Measurements from ENCODE around the gene GPR148.
A peak's percentile ranks its signal among the peaks of the same experiment; 100 is the strongest.
"Not testable (repeated sequence)": the region's sequence is repeated elsewhere in the genome, so short reads cannot be mapped to it uniquely, and the experiment has no call there.

GPR148 gene, protein sequence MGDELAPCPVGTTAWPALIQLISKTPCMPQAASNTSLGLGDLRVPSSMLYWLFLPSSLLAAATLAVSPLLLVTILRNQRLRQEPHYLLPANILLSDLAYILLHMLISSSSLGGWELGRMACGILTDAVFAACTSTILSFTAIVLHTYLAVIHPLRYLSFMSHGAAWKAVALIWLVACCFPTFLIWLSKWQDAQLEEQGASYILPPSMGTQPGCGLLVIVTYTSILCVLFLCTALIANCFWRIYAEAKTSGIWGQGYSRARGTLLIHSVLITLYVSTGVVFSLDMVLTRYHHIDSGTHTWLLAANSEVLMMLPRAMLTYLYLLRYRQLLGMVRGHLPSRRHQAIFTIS
- long read RNA-seq, result 0 reads

DNA sequence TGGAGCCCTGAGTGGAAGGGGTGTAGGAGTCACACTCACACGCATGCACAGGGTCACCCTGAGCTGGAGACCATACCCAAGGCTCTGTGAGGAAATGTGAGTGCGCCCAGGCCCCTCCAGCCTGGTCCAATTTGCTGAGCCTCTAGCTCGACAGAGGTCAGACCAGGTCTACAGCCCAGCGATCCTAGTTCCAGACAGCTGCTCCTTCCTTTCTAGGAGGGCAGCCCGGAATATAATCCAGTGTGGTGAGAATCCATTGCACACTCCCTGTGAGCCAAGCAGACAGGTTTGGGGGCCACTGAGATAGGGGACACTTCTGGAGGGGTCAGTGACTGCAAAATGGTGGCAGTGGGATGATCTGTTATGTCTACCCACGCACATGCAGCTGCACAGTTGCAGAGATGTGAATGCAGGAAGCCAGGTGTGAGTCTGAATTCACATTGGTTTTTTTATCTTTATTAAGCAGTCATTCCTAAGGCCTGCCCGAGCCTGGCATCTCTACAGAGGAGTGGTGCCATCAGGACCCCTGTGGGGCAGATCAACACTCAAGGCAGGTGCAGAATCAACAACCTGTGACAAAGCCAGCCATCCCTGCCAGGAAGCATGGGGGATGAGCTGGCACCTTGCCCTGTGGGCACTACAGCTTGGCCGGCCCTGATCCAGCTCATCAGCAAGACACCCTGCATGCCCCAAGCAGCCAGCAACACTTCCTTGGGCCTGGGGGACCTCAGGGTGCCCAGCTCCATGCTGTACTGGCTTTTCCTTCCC, at the start of gene GPR148:
GPR148 (plus strand) TSS at position 522 of the 768 bp plus-strand sequence; CDS start at position 604, 82 bp downstream.
- no peak for DNase-seq (ENCODE audit: low read depth in 1 of 2, low spot score in 1 of 2)
- H3K27ac ChIP-seq (replicated peaks), result no peak within 1 kb of the TSS

DNA sequence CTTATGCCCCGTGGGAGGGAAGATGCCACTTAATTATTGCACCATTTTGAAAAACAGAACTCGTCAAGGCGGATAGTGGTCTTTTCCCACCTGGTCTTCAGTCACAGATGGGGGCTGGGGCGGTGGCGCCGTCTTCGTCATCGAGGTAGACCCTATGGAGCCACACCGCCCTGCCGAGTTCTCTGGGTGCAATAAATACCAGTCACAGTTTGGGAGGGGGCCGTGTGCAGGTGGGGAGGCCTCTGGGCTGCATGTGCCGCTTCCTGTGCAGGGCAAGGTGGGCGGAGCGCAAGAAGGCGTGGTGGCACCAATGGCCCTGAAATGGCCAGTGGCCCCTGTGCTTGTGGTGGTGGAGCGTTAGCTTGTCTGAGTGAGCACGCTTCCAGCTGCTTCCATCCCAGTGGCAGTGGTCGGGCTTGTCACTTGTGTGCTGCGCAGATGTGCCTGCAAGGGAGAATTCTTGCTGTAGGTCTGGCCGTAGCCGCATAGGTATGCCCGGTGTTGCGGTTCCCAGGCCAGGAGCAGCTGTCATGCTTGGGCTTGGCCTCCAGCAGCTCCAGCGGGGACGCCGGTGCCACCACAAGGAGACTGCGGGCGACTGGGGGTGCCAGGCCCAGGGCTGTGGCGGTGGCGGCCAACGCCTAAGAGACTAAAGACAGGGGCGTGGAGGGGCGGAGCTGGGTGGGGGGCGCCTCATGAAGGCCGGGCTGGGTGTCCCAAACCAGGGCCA, 36.7 kb upstream of the GPR148 start:
- H3K27me3 ChIP-seq (ENCODE audit: insufficient read depth, poor library complexity, severe bottlenecking); H3K4me3 ChIP-seq (replicated peaks; ENCODE audit: insufficient read depth, low read length); DNase-seq (ENCODE audit: low read depth in 1 of 2, low spot score in 1 of 2); H3K27ac ChIP-seq (replicated peaks): not testable (repeated sequence)

More for the DNA sequence above, at the start of gene GPR148:
- TF ChIP-seq, protein P1, sequence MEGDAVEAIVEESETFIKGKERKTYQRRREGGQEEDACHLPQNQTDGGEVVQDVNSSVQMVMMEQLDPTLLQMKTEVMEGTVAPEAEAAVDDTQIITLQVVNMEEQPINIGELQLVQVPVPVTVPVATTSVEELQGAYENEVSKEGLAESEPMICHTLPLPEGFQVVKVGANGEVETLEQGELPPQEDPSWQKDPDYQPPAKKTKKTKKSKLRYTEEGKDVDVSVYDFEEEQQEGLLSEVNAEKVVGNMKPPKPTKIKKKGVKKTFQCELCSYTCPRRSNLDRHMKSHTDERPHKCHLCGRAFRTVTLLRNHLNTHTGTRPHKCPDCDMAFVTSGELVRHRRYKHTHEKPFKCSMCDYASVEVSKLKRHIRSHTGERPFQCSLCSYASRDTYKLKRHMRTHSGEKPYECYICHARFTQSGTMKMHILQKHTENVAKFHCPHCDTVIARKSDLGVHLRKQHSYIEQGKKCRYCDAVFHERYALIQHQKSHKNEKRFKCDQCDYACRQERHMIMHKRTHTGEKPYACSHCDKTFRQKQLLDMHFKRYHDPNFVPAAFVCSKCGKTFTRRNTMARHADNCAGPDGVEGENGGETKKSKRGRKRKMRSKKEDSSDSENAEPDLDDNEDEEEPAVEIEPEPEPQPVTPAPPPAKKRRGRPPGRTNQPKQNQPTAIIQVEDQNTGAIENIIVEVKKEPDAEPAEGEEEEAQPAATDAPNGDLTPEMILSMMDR (IDR thresholded peaks at IDR 0.05; ENCODE audit: insufficient read depth, low read length), result no peak
- no peak for TF ChIP-seq POLR2AphosphoS5 (IDR thresholded peaks at IDR 0.05; ENCODE audit: low read depth)
- no peak for TF ChIP-seq SPI1 (IDR thresholded peaks at IDR 0.05; ENCODE audit: borderline replicate concordance, low read depth)
- TF ChIP-seq GABPA (IDR thresholded peaks at IDR 0.05; ENCODE audit: low read depth), result no peak
- TF ChIP-seq, protein P2, sequence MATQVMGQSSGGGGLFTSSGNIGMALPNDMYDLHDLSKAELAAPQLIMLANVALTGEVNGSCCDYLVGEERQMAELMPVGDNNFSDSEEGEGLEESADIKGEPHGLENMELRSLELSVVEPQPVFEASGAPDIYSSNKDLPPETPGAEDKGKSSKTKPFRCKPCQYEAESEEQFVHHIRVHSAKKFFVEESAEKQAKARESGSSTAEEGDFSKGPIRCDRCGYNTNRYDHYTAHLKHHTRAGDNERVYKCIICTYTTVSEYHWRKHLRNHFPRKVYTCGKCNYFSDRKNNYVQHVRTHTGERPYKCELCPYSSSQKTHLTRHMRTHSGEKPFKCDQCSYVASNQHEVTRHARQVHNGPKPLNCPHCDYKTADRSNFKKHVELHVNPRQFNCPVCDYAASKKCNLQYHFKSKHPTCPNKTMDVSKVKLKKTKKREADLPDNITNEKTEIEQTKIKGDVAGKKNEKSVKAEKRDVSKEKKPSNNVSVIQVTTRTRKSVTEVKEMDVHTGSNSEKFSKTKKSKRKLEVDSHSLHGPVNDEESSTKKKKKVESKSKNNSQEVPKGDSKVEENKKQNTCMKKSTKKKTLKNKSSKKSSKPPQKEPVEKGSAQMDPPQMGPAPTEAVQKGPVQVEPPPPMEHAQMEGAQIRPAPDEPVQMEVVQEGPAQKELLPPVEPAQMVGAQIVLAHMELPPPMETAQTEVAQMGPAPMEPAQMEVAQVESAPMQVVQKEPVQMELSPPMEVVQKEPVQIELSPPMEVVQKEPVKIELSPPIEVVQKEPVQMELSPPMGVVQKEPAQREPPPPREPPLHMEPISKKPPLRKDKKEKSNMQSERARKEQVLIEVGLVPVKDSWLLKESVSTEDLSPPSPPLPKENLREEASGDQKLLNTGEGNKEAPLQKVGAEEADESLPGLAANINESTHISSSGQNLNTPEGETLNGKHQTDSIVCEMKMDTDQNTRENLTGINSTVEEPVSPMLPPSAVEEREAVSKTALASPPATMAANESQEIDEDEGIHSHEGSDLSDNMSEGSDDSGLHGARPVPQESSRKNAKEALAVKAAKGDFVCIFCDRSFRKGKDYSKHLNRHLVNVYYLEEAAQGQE (IDR thresholded peaks at IDR 0.05; ENCODE audit: insufficient replicate concordance, low read depth), result no peak
- H3K27me3 ChIP-seq (ENCODE audit: insufficient read depth, poor library complexity, severe bottlenecking), result peaks cover 30% of the 10 kb centered on the region
- peak within 1 kb of the TSS; percentile 29 for H3K4me3 ChIP-seq (replicated peaks; ENCODE audit: insufficient read depth, low read length)

DNA sequence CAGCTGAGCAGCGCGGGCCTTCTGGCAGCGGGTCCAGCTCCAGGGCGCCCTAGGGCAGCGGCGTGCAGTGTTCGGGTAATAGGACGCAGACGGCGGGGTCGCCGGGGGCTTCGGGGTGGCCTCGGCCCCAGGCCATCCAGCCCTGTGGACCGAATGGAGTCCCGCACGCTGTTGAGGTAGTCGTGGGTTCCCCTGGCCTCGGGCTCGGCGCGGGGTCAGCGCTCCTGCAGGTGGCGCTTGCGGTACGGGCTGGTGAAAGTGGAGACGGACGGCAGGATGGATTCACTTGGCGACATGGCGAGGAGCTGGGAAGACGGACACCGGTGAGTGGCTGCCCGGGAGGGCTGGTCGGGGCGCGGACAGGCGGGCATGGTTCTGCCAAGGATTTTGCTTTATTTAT, 35.4 kb upstream of the GPR148 start:
- not testable (repeated sequence) for H3K27me3 ChIP-seq (ENCODE audit: insufficient read depth, poor library complexity, severe bottlenecking); H3K27ac ChIP-seq (replicated peaks); DNase-seq (ENCODE audit: low read depth in 1 of 2, low spot score in 1 of 2); H3K4me3 ChIP-seq (replicated peaks; ENCODE audit: insufficient read depth, low read length)

DNA sequence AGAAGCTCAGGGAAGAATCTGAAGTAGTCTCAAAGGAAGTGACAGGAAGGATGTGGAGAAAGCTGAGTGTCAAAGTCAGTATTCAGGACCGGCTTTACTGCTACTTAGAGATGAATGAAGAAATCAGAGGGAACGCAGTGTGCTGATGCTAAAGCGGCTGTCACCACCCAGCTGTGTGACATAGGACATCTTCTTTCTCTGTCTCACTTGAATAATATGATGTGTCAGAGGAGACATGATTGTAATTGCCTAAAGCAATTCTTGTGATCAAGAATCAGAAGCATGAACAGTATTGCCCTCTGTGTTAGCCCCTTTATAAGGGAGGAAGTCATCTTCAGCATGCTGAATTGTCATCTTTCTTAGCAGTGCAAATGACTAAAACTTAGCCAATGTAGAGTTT, 25.6 kb upstream of the GPR148 start:
- H3K27ac ChIP-seq (replicated peaks); H3K27me3 ChIP-seq (ENCODE audit: insufficient read depth, poor library complexity, severe bottlenecking); DNase-seq (ENCODE audit: low read depth in 1 of 2, low spot score in 1 of 2); H3K4me3 ChIP-seq (replicated peaks; ENCODE audit: insufficient read depth, low read length): not testable (repeated sequence)

DNA sequence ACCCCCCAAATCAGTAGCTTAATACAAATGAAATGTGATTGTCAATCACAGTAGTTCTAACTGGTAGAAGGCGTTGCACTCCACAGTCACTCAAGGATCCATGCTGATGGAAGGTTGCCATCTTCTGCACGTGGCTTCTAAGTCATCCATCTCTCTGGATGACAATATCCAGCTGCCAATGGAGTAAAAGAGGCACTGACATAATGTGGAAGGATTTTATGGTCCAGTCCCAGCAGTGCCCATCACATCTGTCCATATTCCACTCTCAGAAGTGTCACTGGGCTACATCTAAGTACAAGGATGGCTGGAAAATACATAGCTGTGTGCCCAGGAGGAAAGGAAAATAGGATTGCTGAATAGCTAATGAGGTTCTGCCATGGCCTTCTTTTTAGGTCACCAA, 14.1 kb upstream of the GPR148 start:
- not testable (repeated sequence) for H3K27me3 ChIP-seq (ENCODE audit: insufficient read depth, poor library complexity, severe bottlenecking); H3K27ac ChIP-seq (replicated peaks); DNase-seq (ENCODE audit: low read depth in 1 of 2, low spot score in 1 of 2); H3K4me3 ChIP-seq (replicated peaks; ENCODE audit: insufficient read depth, low read length)

DNA sequence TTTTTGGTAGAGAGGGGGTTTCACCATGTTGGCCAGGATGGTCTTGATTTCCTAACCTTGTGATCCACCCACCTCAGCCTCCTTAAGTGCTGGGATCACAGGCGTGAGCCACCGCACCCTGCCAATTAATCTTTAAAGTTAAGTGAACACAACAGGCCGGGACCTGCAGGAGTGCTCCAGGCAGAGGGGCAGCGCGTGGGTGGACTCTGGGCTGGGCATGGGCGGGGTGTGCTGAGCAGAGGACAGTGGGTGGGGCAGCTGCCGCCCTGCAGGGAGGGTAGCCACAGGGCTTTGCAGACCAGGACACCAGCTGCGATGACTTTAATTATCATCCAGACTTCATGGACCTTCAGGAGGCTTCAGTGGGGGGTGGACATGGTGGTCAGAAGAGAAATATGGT, 8.8 kb upstream of the GPR148 start:
- no peaks in the 10 kb centered on the region for H3K27me3 ChIP-seq (ENCODE audit: insufficient read depth, poor library complexity, severe bottlenecking)
- no peak for DNase-seq (ENCODE audit: low read depth in 1 of 2, low spot score in 1 of 2)
- no peak overlapping the region for H3K4me3 ChIP-seq (replicated peaks; ENCODE audit: insufficient read depth, low read length)
- TF ChIP-seq, protein P2 (IDR thresholded peaks at IDR 0.05; ENCODE audit: insufficient replicate concordance, low read depth), result no peak
- TF ChIP-seq SPI1 (IDR thresholded peaks at IDR 0.05; ENCODE audit: borderline replicate concordance, low read depth) (no peak), POLR2AphosphoS5 (IDR thresholded peaks at IDR 0.05; ENCODE audit: low read depth) (no peak), GABPA (IDR thresholded peaks at IDR 0.05; ENCODE audit: low read depth) (no peak)
- TF ChIP-seq, protein P1 (IDR thresholded peaks at IDR 0.05; ENCODE audit: insufficient read depth, low read length), result no peak
- no peak overlapping the region for H3K27ac ChIP-seq (replicated peaks)

Measured in HL-60 (cell line).